ENCODE results near the gene CDKAL1.

CDKAL1 gene

DNA sequence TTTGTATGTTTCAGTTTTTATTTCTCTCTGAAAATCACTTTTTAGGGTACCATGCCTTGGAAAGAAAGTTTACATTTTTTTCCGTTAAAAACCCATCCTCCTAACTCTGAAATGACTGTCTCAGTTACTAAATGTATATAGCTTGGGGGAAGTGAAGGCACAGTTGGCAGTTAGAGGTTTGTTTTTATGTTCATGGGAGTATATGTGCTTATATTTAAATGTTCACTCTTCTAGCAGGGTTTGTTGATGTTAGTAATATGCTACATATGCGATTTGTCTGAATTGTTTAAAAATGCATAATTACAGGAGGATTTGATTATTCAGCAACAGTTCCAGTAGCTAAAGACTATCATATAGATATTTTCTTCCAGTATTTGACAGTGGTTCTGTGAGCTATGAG, 31.1 kb downstream of the CDKAL1 start:
- no peak for DNase-seq (ENCODE audit: low read depth)
- no peak overlapping the region for H3K4me3 ChIP-seq (replicated peaks; ENCODE audit: low read depth, low read length)
- TF ChIP-seq, protein P1, sequence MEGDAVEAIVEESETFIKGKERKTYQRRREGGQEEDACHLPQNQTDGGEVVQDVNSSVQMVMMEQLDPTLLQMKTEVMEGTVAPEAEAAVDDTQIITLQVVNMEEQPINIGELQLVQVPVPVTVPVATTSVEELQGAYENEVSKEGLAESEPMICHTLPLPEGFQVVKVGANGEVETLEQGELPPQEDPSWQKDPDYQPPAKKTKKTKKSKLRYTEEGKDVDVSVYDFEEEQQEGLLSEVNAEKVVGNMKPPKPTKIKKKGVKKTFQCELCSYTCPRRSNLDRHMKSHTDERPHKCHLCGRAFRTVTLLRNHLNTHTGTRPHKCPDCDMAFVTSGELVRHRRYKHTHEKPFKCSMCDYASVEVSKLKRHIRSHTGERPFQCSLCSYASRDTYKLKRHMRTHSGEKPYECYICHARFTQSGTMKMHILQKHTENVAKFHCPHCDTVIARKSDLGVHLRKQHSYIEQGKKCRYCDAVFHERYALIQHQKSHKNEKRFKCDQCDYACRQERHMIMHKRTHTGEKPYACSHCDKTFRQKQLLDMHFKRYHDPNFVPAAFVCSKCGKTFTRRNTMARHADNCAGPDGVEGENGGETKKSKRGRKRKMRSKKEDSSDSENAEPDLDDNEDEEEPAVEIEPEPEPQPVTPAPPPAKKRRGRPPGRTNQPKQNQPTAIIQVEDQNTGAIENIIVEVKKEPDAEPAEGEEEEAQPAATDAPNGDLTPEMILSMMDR (IDR thresholded peaks at IDR 0.05; ENCODE audit: low read length, missing control alignments), result no peak

DNA sequence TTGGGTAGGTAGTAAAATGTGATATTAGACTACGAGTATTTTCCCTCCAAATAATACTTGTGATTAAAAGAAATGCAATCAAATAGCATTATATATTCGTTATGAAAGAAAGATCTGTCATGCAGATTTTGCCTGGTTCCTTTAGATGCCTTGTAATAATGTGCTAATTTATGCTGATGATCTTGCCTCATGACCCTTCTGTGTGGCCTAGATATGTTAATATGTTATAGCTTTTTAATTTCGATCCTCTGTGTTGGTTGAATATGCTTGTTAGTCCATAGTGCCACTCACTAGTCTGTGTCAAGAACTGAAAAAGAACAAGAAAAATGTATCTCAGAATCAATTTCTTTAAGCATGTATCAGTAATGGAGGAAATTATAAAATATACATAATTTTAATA, 31.9 kb downstream of the CDKAL1 start:
- no peak for DNase-seq (ENCODE audit: low read depth)
- TF ChIP-seq, protein P1 (IDR thresholded peaks at IDR 0.05; ENCODE audit: low read length, missing control alignments), result no peak
- no peak overlapping the region for H3K4me3 ChIP-seq (replicated peaks; ENCODE audit: low read depth, low read length)

DNA sequence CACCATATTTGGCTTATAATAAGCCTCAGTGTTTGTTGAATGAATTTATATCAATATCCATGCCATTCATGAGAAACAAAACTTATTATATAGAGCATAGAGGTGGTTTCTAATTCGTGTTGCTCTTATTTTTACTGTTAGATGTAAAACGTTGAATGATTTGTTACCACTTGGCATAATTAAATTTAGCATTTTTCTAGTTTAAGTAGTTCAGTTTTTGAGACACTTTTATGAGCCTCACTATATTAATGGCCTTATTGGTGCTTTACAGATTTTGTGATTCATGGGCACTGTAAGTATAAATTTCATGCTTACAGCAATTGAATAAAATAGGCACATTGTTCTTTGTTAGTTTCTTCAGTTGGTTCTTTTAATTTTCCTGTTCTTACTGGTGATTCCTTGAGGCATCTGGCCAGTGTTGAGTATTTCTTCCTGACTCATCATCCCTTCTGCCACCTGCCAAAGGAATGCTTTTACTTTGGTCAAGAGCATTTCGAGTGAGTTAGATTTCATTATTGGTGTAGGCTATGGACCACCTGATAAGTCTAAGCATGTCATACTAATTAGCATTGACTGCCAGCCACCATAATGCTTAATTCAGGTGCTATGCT, 34.8 kb downstream of the CDKAL1 start:
- TF ChIP-seq, protein P1 (IDR thresholded peaks at IDR 0.05; ENCODE audit: low read length, missing control alignments), result no peak
- no peak overlapping the region for H3K4me3 ChIP-seq (replicated peaks; ENCODE audit: low read depth, low read length)
- DNase-seq (ENCODE audit: low read depth), result peak; percentile 23

DNA sequence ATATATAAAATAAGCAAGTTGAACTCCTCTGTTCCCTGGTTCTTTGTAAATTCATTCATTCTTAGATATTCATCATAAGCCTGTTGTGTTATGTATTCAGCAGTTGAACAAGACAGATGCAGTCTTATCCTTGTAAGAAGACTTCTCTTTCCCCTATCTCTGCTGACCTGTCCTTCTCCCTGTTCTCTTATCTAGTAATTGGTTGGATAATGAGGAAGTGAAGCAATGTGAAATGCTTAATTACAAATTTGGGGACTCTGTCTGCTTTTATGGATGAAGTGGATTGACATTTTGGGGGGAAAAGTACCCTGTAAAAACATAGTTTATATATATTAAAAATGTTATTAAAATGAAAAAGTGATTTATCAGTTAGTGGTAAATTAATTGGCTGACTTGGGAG, 37.0 kb downstream of the CDKAL1 start:
- no peak overlapping the region for H3K4me3 ChIP-seq (replicated peaks; ENCODE audit: low read depth, low read length)
- TF ChIP-seq, protein P1 (IDR thresholded peaks at IDR 0.05; ENCODE audit: low read length, missing control alignments), result no peak
- no peak for DNase-seq (ENCODE audit: low read depth)

DNA sequence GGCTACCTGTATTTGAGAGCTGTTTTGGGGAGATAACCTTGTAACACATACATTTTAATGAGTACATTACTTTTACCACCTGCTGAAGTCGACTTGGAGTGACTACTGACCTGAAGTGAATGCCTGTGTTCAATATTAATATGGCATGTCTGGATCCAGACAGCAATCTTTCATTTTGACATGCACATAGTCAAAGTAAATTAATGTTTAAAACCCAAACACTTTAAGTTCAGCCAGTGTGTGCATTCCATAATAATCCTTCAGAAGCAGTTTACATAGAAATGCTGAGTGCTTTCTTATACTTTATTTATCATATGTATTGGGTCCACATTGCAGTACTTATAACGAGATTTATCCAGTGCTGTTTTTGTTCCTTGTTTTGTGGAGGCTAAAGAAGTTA, 38.0 kb downstream of the CDKAL1 start:
- no peak for DNase-seq (ENCODE audit: low read depth)
- TF ChIP-seq, protein P1 (IDR thresholded peaks at IDR 0.05; ENCODE audit: low read length, missing control alignments), result no peak
- no peak overlapping the region for H3K4me3 ChIP-seq (replicated peaks; ENCODE audit: low read depth, low read length)

DNA sequence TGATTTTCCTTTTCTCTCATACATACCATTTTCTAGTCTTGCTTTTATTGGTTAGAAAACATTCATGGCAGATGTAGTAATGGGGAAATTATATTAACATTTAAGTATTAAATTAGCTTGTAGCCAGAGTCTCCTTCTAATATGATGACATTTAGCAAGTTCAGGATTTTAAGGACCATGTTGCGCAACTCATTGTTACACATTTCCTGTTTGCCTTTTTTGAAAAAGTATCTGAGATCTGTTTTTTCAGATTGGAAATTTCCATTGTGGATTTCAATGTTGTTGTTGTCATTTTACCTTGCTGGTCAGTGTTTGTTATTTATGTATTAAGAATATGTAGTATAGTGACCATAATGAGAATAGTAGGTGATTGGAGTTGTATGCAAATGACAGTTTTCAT, 38.7 kb downstream of the CDKAL1 start:
- TF ChIP-seq, protein P1 (IDR thresholded peaks at IDR 0.05; ENCODE audit: low read length, missing control alignments), result no peak
- peak; percentile 90 for DNase-seq (ENCODE audit: low read depth)

DNA sequence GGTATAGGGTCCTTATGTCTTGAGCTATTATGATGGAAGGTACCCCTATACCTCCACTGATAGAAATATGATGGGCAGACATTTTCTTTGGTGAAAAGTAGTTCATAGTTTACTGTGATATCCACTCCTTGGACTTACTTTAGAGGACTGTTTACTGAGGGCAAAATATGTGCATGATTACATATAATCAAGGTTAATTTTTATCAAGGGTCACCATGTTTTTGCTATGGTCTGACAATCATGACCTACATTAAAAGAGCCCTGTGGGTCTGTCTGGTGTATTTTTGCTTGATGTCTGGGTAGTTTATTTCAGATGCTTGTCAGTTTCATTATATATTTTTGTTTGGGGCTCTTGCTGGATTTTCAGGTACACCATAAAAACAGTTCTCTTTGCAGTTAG, 40.1 kb downstream of the CDKAL1 start:
- DNase-seq (ENCODE audit: low read depth), result no peak
- TF ChIP-seq, protein P1 (IDR thresholded peaks at IDR 0.05; ENCODE audit: low read length, missing control alignments), result no peak

More for the DNA sequence above, 38.7 kb downstream of the CDKAL1 start:
- H3K4me3 ChIP-seq (replicated peaks; ENCODE audit: low read depth, low read length), result no peak overlapping the region

More for the DNA sequence above, 40.1 kb downstream of the CDKAL1 start:
- no peak overlapping the region for H3K4me3 ChIP-seq (replicated peaks; ENCODE audit: low read depth, low read length)
